Stimulated activated naive CD8-positive, alpha-beta T cell treated with anti-CD3 and anti-CD28 coated beads, Interleukin-15, Interleukin-2, amounts not matched to agents 100 ng/mL and 50 ng/mL, for 24 hours (primary cell): ENCODE results near the gene ACE.

Experiments used
- H3K27ac Mint-ChIP-seq: one replicate; pipeline ENCODE4 v1.8.0; 2021; ENCODE audit warnings: mild to moderate bottlenecking, mixed read lengths
- H3K27me3 Mint-ChIP-seq: one replicate; pipeline ENCODE4 v1.8.0; 2021; ENCODE audit warnings: mixed read lengths
- H3K36me3 Mint-ChIP-seq: one replicate; pipeline ENCODE4 v1.8.0; 2021; ENCODE audit warnings: low read depth, mixed read lengths
- H3K4me1 Mint-ChIP-seq: one replicate; pipeline ENCODE4 v1.8.0; 2021; ENCODE audit warnings: low read depth, mixed read lengths
- H3K4me3 Mint-ChIP-seq: one replicate; pipeline ENCODE4 v1.8.0; 2021; ENCODE audit warnings: mild to moderate bottlenecking, mixed read lengths
- H3K9me3 Mint-ChIP-seq: one replicate; pipeline ENCODE4 v1.8.0; 2021; ENCODE audit warnings: mixed read lengths

Gene ACE

GRCh38 chr17:63476459-63476853, 405 bp upstream of the ACE start:
- no peak overlapping the region for H3K27ac Mint-ChIP-seq
- peaks cover 32% of the 10 kb centered on the region for H3K27me3 Mint-ChIP-seq

GRCh38 chr17:63477480-63478440, 899 bp downstream of the ACE start:
- peak overlapping the region; percentile 72 for H3K4me3 Mint-ChIP-seq
- H3K27me3 Mint-ChIP-seq, result peaks cover 28% of the 10 kb centered on the region
- no peaks in the 10 kb centered on the region for H3K36me3 Mint-ChIP-seq
- no peak overlapping the region for H3K27ac Mint-ChIP-seq
- H3K4me1 Mint-ChIP-seq, result peaks cover 14% of the 10 kb centered on the region
- no peaks in the 10 kb centered on the region for H3K9me3 Mint-ChIP-seq

More at GRCh38 chr17:63476459-63476853, 405 bp upstream of the ACE start:
- H3K36me3 Mint-ChIP-seq, result no peaks in the 10 kb centered on the region
- no peaks in the 10 kb centered on the region for H3K9me3 Mint-ChIP-seq
- peaks cover 14% of the 10 kb centered on the region for H3K4me1 Mint-ChIP-seq
- peak overlapping the region; percentile 35 for H3K4me3 Mint-ChIP-seq

GRCh38 chr17:63478814-63479494, 2.1 kb downstream of the ACE start:
- no peak overlapping the region for H3K27ac Mint-ChIP-seq
- no peaks in the 10 kb centered on the region for H3K36me3 Mint-ChIP-seq
- peaks cover 14% of the 10 kb centered on the region for H3K4me1 Mint-ChIP-seq
- H3K27me3 Mint-ChIP-seq, result peaks cover 28% of the 10 kb centered on the region
- H3K4me3 Mint-ChIP-seq, result no peak overlapping the region
- H3K9me3 Mint-ChIP-seq, result no peaks in the 10 kb centered on the region

- H3K4me3 Mint-ChIP-seq, result no peak overlapping the region
Measured at GRCh38 chr17:63479495-63480184, 2.8 kb downstream of the ACE start.

GRCh38 chr17:63480192-63480784, 3.4 kb downstream of the ACE start:
- H3K27me3 Mint-ChIP-seq, result peaks cover 24% of the 10 kb centered on the region
- H3K36me3 Mint-ChIP-seq, result no peaks in the 10 kb centered on the region
- no peak overlapping the region for H3K27ac Mint-ChIP-seq
- no peaks in the 10 kb centered on the region for H3K9me3 Mint-ChIP-seq
- no peak overlapping the region for H3K4me3 Mint-ChIP-seq
- H3K4me1 Mint-ChIP-seq, result peaks cover 14% of the 10 kb centered on the region

More at GRCh38 chr17:63479495-63480184, 2.8 kb downstream of the ACE start:
- Mint-ChIP-seq H3K27ac (no peak overlapping the region), H3K4me1 (peaks cover 14% of the 10 kb centered on the region), H3K36me3 (no peaks in the 10 kb centered on the region), H3K9me3 (no peaks in the 10 kb centered on the region), H3K27me3 (peaks cover 28% of the 10 kb centered on the region)

- H3K4me3 Mint-ChIP-seq, result no peak overlapping the region
- H3K9me3 Mint-ChIP-seq, result no peaks in the 10 kb centered on the region
- no peaks in the 10 kb centered on the region for H3K36me3 Mint-ChIP-seq
- H3K27me3 Mint-ChIP-seq, result peaks cover 19% of the 10 kb centered on the region
- H3K27ac Mint-ChIP-seq, result no peak overlapping the region
- H3K4me1 Mint-ChIP-seq, result peaks cover 14% of the 10 kb centered on the region
Measured at GRCh38 chr17:63480826-63481487, 4.1 kb downstream of the ACE start.

GRCh38 chr17:63481488-63481870, 4.6 kb downstream of the ACE start:
- H3K27ac Mint-ChIP-seq, result no peak overlapping the region
- H3K9me3 Mint-ChIP-seq, result no peaks in the 10 kb centered on the region
- H3K4me1 Mint-ChIP-seq, result peaks cover 14% of the 10 kb centered on the region
- H3K27me3 Mint-ChIP-seq, result peaks cover 16% of the 10 kb centered on the region
- H3K36me3 Mint-ChIP-seq, result no peaks in the 10 kb centered on the region
- H3K4me3 Mint-ChIP-seq, result no peak overlapping the region

- Mint-ChIP-seq H3K36me3 (no peaks in the 10 kb centered on the region), H3K27ac (no peak overlapping the region), H3K4me3 (no peak overlapping the region), H3K4me1 (peaks cover 13% of the 10 kb centered on the region), H3K27me3 (peaks cover 15% of the 10 kb centered on the region), H3K9me3 (no peaks in the 10 kb centered on the region)
Measured at GRCh38 chr17:63482509-63482908, 5.6 kb downstream of the ACE start.

- H3K9me3 Mint-ChIP-seq, result no peaks in the 10 kb centered on the region
- H3K36me3 Mint-ChIP-seq, result no peaks in the 10 kb centered on the region
- H3K4me3 Mint-ChIP-seq, result no peak overlapping the region
- peaks cover 10% of the 10 kb centered on the region for H3K27me3 Mint-ChIP-seq
- no peak overlapping the region for H3K27ac Mint-ChIP-seq
- peaks cover 7% of the 10 kb centered on the region for H3K4me1 Mint-ChIP-seq
Measured at GRCh38 chr17:63483038-63483437, 6.2 kb downstream of the ACE start.

- H3K4me3 Mint-ChIP-seq, result no peak overlapping the region
- no peaks in the 10 kb centered on the region for H3K36me3 Mint-ChIP-seq
- no peak overlapping the region for H3K27ac Mint-ChIP-seq
- H3K4me1 Mint-ChIP-seq, result peaks cover 3% of the 10 kb centered on the region
- no peaks in the 10 kb centered on the region for H3K9me3 Mint-ChIP-seq
- H3K27me3 Mint-ChIP-seq, result peaks cover 2% of the 10 kb centered on the region
Measured at GRCh38 chr17:63483655-63484575, 7.1 kb downstream of the ACE start.

- Mint-ChIP-seq H3K27ac (no peak overlapping the region), H3K27me3 (no peaks in the 10 kb centered on the region), H3K9me3 (no peaks in the 10 kb centered on the region), H3K4me1 (no peaks in the 10 kb centered on the region), H3K36me3 (no peaks in the 10 kb centered on the region), H3K4me3 (no peak overlapping the region)
Measured at GRCh38 chr17:63486317-63487013, 9.6 kb downstream of the ACE start.

GRCh38 chr17:63487014-63487339, 10.1 kb downstream of the ACE start:
- no peak overlapping the region for H3K27ac Mint-ChIP-seq
- H3K36me3 Mint-ChIP-seq, result no peaks in the 10 kb centered on the region
- no peaks in the 10 kb centered on the region for H3K9me3 Mint-ChIP-seq
- H3K4me3 Mint-ChIP-seq, result no peak overlapping the region
- H3K4me1 Mint-ChIP-seq, result no peaks in the 10 kb centered on the region
- no peaks in the 10 kb centered on the region for H3K27me3 Mint-ChIP-seq

- Mint-ChIP-seq H3K27me3 (no peaks in the 10 kb centered on the region), H3K4me3 (no peak overlapping the region)
Measured at GRCh38 chr17:63488851-63489250, 12.0 kb downstream of the ACE start.

More at GRCh38 chr17:63488851-63489250, 12.0 kb downstream of the ACE start:
- Mint-ChIP-seq H3K27ac (no peak overlapping the region), H3K36me3 (no peaks in the 10 kb centered on the region), H3K4me1 (no peaks in the 10 kb centered on the region), H3K9me3 (no peaks in the 10 kb centered on the region)
